HFF-Myc (cell line): Measurements from ENCODE around the gene SLC37A1.

Source experiments
- DNase-seq: peaks from one replicate; pipeline ENCODE4 v3.0.0-alpha.2; 2011; ENCODE audit warnings: low read depth; ENCODE audit errors: extremely low read depth
- H3K4me3 ChIP-seq: replicated peaks from 2 replicates; pipeline ENCODE4 v1.5.1; 2011; ENCODE audit warnings: low read depth, mild to moderate bottlenecking, control low read depth, low read length
- TF ChIP-seq, protein P1 (sequence below): IDR thresholded peaks from 2 replicates; pipeline ENCODE4 v1.5.1; 2012; ENCODE audit warnings: mild to moderate bottlenecking, low read depth, low read length, control low read depth; ENCODE audit errors: missing control alignments

SLC37A1 gene

DNA sequence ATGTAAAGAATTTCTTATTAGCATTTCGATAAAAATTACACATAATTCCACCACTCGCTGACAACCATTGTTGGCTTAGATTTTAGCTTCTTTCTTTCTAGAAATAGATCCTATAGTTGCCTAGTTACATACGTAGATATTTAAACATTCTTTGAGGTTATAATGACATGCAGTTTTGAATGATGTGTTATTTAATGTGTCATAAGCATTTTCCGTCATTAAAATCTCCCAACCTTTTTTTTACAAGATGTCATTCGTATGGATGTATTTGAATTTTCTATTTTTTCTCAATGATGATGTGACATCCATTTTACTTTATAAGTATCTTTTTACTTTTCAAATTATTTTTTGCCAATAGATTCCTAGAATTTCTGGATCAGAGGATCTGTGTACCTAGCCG, 44.7 kb downstream of the SLC37A1 start:
- TF ChIP-seq, protein P1, sequence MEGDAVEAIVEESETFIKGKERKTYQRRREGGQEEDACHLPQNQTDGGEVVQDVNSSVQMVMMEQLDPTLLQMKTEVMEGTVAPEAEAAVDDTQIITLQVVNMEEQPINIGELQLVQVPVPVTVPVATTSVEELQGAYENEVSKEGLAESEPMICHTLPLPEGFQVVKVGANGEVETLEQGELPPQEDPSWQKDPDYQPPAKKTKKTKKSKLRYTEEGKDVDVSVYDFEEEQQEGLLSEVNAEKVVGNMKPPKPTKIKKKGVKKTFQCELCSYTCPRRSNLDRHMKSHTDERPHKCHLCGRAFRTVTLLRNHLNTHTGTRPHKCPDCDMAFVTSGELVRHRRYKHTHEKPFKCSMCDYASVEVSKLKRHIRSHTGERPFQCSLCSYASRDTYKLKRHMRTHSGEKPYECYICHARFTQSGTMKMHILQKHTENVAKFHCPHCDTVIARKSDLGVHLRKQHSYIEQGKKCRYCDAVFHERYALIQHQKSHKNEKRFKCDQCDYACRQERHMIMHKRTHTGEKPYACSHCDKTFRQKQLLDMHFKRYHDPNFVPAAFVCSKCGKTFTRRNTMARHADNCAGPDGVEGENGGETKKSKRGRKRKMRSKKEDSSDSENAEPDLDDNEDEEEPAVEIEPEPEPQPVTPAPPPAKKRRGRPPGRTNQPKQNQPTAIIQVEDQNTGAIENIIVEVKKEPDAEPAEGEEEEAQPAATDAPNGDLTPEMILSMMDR, result no peak
- no peak overlapping the region for H3K4me3 ChIP-seq
- DNase-seq, result no peak

DNA sequence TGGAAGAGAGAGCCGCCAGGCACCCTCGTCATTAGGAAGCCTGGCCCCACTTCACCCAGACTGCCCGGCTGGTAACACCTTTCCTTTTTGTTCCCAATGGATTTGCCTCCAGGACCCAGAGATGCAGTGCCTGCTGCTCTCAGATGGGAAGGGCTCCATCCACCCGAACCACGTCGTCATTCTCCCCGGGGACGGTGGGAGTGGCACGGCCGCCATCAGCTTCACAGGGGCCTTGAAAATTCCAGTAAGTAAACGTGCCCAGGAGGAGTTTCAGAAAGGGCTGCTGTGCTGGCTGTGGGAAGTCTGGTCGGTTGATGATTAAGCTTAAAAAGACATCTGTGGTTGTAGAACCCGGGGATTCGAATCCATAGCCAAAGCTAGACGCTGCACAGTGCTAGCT, 45.2 kb downstream of the SLC37A1 start:
- TF ChIP-seq, protein P1, result no peak
- DNase-seq, result no peak
- H3K4me3 ChIP-seq, result no peak overlapping the region

DNA sequence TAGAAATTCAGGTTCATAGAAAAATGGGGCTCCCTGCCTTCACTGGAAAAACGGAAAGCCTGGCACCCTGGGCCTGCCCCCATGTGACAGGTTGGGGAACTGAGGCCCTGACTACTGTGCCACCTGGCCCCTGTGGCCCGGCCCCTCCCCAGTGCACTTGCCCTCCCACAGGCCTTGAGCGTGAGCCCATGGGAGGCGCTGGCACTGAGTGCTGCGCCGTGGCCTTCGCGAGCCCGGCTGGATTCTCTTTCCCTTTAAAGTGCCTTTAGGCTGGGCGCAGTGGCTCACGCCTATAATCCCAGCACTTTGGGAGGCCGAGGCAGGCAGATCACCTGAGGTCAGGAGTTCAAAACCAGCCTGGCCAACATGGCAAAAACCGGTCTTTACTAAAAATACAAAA, 45.7 kb downstream of the SLC37A1 start:
- TF ChIP-seq, protein P1, result no peak
- H3K4me3 ChIP-seq, result no peak overlapping the region
- DNase-seq, result no peak

DNA sequence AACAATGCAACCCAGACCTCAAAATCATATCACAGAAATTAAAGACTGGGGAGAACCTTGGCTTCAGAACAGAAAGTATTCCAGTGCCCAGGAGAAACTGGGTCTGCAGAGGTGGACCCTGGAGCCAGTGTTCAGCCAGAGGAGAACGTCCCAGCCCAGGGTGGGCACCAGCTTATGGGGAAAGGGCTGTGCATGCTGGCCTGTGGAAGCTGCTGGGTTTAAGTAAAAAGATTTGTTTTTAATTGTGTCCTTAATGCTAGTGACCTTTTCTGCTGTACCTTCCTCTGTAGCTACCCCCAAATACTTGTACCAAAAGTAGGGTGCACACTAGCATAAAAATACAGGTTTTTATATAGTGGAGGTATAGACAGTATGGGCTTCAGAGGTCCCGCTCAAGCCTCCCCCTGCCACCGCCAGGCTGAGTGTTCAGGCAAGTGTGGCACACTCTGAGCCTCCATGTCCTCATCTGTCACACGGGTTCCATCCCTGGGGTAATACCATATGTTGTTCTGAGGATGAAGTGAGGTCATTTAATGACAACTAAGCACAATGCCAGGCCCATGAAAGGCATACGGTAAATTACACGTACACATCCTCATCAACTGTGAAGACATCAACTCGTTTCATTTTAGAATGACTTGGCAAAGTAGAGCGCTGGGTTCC, 47.0 kb downstream of the SLC37A1 start:
- H3K4me3 ChIP-seq, result no peak overlapping the region
- no peak for DNase-seq
- TF ChIP-seq, protein P1, result no peak

DNA sequence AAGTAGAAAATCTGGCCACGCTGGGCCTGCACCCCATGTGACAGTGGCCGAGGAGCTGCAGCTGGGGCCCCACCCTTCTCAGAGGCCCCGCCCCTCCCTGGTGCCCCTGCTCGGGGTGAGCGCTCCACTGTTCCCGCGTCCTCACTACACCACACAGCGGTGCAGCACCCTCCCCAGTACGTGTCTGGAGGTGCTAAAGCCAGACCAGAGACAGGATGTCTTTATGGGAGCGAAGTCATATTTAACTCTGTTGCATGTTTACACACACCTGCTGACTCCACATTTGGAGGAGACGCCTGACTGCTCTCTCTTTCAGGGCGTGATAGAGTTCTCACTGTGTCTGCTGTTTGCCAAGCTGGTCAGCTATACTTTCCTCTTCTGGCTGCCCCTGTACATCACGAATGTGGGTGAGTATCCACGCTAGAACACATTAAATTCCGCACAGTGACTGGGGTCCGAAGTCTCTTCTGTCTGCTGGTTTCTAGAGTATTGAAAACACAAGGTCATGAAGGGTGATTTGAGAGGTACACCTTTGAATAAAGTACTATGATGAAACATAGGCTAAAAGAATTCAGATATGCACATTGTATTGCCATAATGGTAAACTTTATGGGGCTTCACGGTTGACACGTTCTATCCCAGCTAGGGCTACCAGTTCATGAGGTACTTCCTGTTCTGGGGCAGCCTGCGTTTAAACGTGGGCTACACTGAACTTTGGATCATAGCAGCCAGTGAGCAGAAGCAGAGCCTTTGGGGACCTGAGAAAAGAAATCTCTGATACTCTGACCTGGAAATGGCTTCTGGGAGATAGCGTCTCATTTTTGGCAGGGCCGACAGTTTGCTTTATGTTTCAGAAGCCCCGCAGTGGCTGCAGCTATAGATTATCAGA, 48.4 kb downstream of the SLC37A1 start:
- H3K4me3 ChIP-seq, result no peak overlapping the region
- TF ChIP-seq, protein P1, result no peak
- no peak for DNase-seq

DNA sequence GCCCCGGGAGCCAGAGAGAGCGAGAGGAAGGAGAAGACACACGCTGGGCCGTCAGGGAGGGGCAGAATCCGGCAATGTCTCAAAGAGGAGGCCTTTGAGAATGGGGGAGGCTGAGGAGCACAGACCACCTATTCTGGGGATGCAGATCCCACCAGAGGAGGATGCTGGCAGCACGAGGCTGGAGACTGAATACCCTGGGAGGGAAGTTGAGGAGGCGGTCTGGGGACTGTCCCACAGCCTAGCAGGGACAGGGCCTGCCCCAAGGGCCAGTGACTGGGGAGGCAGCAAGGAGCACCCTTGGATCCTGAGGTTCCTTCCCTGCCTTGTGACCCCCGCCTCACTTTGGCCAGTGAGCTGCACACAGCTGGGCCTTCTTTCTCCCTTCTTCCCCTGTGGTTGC, 49.2 kb downstream of the SLC37A1 start:
- TF ChIP-seq, protein P1, result no peak
- no peak overlapping the region for H3K4me3 ChIP-seq
- DNase-seq, result no peak
